Measurements from ENCODE around the gene KCNA5. TPM values are rescaled to one million over a fixed set of nuclear protein-coding genes. Genes with fewer than 3 reads are reported as not detected.

Gene KCNA5
- total and polyA plus RNA-seq, 2 experiments from 2014 or later: 0.31 to 0.44 TPM

- no peak for TF ChIP-seq CTCF (conservative IDR thresholded peaks at IDR 0.05; ENCODE audit: low read depth in 2 of 2)
These were observed 12.4 kb upstream of the KCNA5 start (continued) for GRCh38 chr12:5031242-5031641.

- TF ChIP-seq JUNB (IDR thresholded peaks at IDR 0.05; ENCODE audit: unreplicated experiment): no peak
- no peak for TF ChIP-seq POLR2AphosphoS5 (IDR thresholded peaks at IDR 0.05; ENCODE audit: low read depth)
- no peak for TF ChIP-seq CREB1 (CRISPR knock-in tag; IDR thresholded peaks at IDR 0.05; ENCODE audit: low read depth)
- no peak for TF ChIP-seq STAT1 (IDR thresholded peaks at IDR 0.05; ENCODE audit: unreplicated experiment)
- no peak for TF ChIP-seq ZNF331 (CRISPR knock-in tag; IDR thresholded peaks at IDR 0.05; ENCODE audit: low read depth)
- no peak for TF ChIP-seq CTCF (conservative IDR thresholded peaks at IDR 0.05; ENCODE audit: low read depth in 2 of 2)
- H4K20me1 ChIP-seq (replicated peaks; ENCODE audit: insufficient read depth): no peaks in the 10 kb centered on the region; the same call in 1 of the 2 replicates
These were observed 11.7 kb upstream of the KCNA5 start for GRCh38 chr12:5031958-5032357.

GRCh38 chr12:5032821-5033220 is 10.9 kb upstream of the KCNA5 start:
- ATAC-seq (no peak), DNase-seq (ENCODE audit: low spot score) (no peak)
- H4K20me1 ChIP-seq (replicated peaks; ENCODE audit: insufficient read depth): no peaks in the 10 kb centered on the region; the same call in 1 of the 2 replicates
- H3K4me3 Mint-ChIP-seq: no peak overlapping the region
- H3K4me1 ChIP-seq (ENCODE audit: insufficient read depth): peaks cover 5% of the 10 kb centered on the region; the same call in 1 of the 2 replicates
- no peak overlapping the region for H3K4me2 ChIP-seq
- H3K27me3 Mint-ChIP-seq (ENCODE audit: insufficient read depth, low read depth, poor library complexity): peaks cover 3% of the 10 kb centered on the region
- peaks cover 10% of the 10 kb centered on the region; the same call in 1 of the 2 replicates for H3K9me2 ChIP-seq (ENCODE audit: insufficient read depth)
- H3K27me3 ChIP-seq (ENCODE audit: insufficient read depth): no peaks in the 10 kb centered on the region
- no peaks in the 10 kb centered on the region for H3F3A ChIP-seq (replicated peaks; ENCODE audit: low read depth)
- no peaks in the 10 kb centered on the region for H3K79me2 ChIP-seq (replicated peaks; ENCODE audit: insufficient read depth)
- no peaks in the 10 kb centered on the region for H3K36me3 Mint-ChIP-seq (ENCODE audit: low read depth)
- H2AFZ ChIP-seq: no peak overlapping the region
- no peak overlapping the region for H3K27ac Mint-ChIP-seq
- H3K4me3 ChIP-seq: no peak overlapping the region
- no peaks in the 10 kb centered on the region for H3K36me3 ChIP-seq (ENCODE audit: insufficient read depth)
- no peaks in the 10 kb centered on the region for H3K9me3 Mint-ChIP-seq
- H3K4me1 Mint-ChIP-seq: peaks cover 13% of the 10 kb centered on the region
- no peak overlapping the region for H3K27ac ChIP-seq (ENCODE audit: low read depth)
- TF ChIP-seq ZNF114 (CRISPR knock-in tag; IDR thresholded peaks at IDR 0.05) (no peak), CTCF (conservative IDR thresholded peaks at IDR 0.05; ENCODE audit: low read depth in 2 of 2) (no peak)

More at GRCh38 chr12:5031958-5032357, 11.7 kb upstream of the KCNA5 start:
- H3K4me1 Mint-ChIP-seq: peaks cover 22% of the 10 kb centered on the region
- H3F3A ChIP-seq (replicated peaks; ENCODE audit: low read depth): no peaks in the 10 kb centered on the region
- no peak for DNase-seq (ENCODE audit: low spot score)
- H3K4me3 ChIP-seq: no peak overlapping the region
- no peak overlapping the region for H2AFZ ChIP-seq
- peaks cover 10% of the 10 kb centered on the region; the same call in 1 of the 2 replicates for H3K9me2 ChIP-seq (ENCODE audit: insufficient read depth)
- no peaks in the 10 kb centered on the region for H3K27me3 ChIP-seq (ENCODE audit: insufficient read depth)
- H3K27me3 Mint-ChIP-seq (ENCODE audit: insufficient read depth, low read depth, poor library complexity): peaks cover 3% of the 10 kb centered on the region
- no peak for ATAC-seq
- no peaks in the 10 kb centered on the region for H3K9me3 Mint-ChIP-seq
- peaks cover 14% of the 10 kb centered on the region; the same call in 1 of the 2 replicates for H3K4me1 ChIP-seq (ENCODE audit: insufficient read depth)
- no peaks in the 10 kb centered on the region for H3K36me3 ChIP-seq (ENCODE audit: insufficient read depth)
- H3K4me3 Mint-ChIP-seq: no peak overlapping the region
- no peaks in the 10 kb centered on the region for H3K79me2 ChIP-seq (replicated peaks; ENCODE audit: insufficient read depth)
- no peak overlapping the region for H3K4me2 ChIP-seq
- no peak overlapping the region for H3K27ac Mint-ChIP-seq
- no peak overlapping the region for H3K27ac ChIP-seq (ENCODE audit: low read depth)
- no peaks in the 10 kb centered on the region for H3K36me3 Mint-ChIP-seq (ENCODE audit: low read depth)

Data from GM23338 (cell line).